ENCODE measurements around the gene OR10S1. TPM values are rescaled to one million over a fixed set of nuclear protein-coding genes. Genes with fewer than 3 reads are reported as not detected.

OR10S1 gene
- total RNA-seq, 2 experiments from 2014 or later, result not detected

Other genes with a start within 250 kb of the OR10S1 start
- gene ZNF202, start 236.1 kb downstream of the OR10S1 start, total RNA-seq, result 10 to 100 TPM; 11.2 to 13.7 TPM
- gene OR6X1, start 223.3 kb downstream of the OR10S1 start, total RNA-seq, result not detected
- not detected for gene OR6M1, start 171.4 kb downstream of the OR10S1 start, total RNA-seq
- not detected for gene TMEM225, start 92.1 kb downstream of the OR10S1 start, total RNA-seq
- not detected for gene OR8D4, start 75.6 kb downstream of the OR10S1 start, total RNA-seq
- gene OR4D5, start 38.2 kb downstream of the OR10S1 start, total RNA-seq, result not detected
- not detected for gene OR6T1, start 33.9 kb downstream of the OR10S1 start, total RNA-seq
- not detected for gene OR10G6, start 17.4 kb upstream of the OR10S1 start, total RNA-seq
- not detected for gene OR10G4, start 35.2 kb upstream of the OR10S1 start, total RNA-seq
- not detected for gene OR10G9, start 45.2 kb upstream of the OR10S1 start, total RNA-seq
- gene OR10G8, start 49.0 kb upstream of the OR10S1 start, total RNA-seq, result not detected
- not detected for gene OR10G7, start 63.5 kb upstream of the OR10S1 start, total RNA-seq
- gene VWA5A, start 137.7 kb upstream of the OR10S1 start, total RNA-seq, result 1 to 10 TPM; 6.7 to 6.8 TPM
- not detected for gene OR10D3, start 205.6 kb upstream of the OR10S1 start, total RNA-seq

Data from activated CD4-positive, alpha-beta T cell treated with anti-CD3 and anti-CD28 coated beads, Interleukin-2, amount 10 ng/mL, durations not matched to agents 7 days and 5 days (primary cell).